ENCODE data around the gene IRAK2. TPM values are rescaled to one million over a fixed set of nuclear protein-coding genes. Genes with fewer than 3 reads are reported as not detected.

The IRAK2 gene
- total and polyA plus RNA-seq, 2 donors (not counting 3 experiments of a cell fraction or from before 2014, with no cell fraction given): 7.9 to 10.0 TPM

DNA sequence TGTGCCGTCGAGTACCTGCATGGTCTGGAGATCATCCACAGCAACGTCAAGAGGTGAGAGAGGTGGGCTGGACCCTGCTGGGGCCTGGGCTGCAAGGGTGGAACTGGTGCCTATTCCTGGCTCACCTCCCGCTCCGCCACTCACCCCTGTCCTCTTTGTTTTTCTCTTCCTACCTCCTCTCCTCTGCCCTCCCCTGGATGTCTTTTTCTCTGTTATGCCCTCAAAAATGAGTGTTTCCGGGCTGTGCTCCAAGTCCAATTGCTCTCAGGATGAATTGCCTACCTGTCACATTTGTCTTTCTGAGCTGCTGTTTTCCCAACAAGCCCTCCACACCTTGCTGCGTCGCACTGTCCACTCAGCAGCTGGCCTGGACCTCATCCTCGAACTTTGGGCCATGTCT, 55.0 kb downstream of the IRAK2 start:
- ChIA-PET POLR2A (no interaction called here), CTCF (interaction anchor here (0.9 to 1.4 kb wide), 3 partner anchors 14 to 27 kb away, joined by 3 to 4 read pairs (median 3); no protein-coding TSS in a partner anchor)
- H3K4me1 ChIP-seq (ENCODE audit: control insufficient read depth, extremely low read depth, insufficient read depth, low read length): peaks cover 25% of the 10 kb centered on the region
- H3K4me3 ChIP-seq (replicated peaks in 1 of 3; ENCODE audit: insufficient read depth in 1 of 3, low read depth in 1 of 3, low read length in 3 of 3): no peak overlapping the region
- intact Hi-C loops (cut with micrococcal nuclease) (loop anchor here (1.0 kb wide), 1 partner anchor 30 kb away; no protein-coding TSS in a partner anchor), dilution Hi-C loops (cut with MboI; ENCODE audit: extremely low pct_ligation_motif_present, low sequenced_read_pairs) (no loop called here)
- FAIRE-seq: no peak
- H3K27me3 ChIP-seq (ENCODE audit: control insufficient read depth in 2 of 2, insufficient read depth in 2 of 2, low read length in 2 of 2): no peaks in the 10 kb centered on the region
- no TSS peak for BruUV-seq (replicated peaks)
- H3K9me1 ChIP-seq (replicated peaks; ENCODE audit: control insufficient read depth, extremely low read depth, insufficient read depth, low read length): no peaks in the 10 kb centered on the region
- H3K9me3 ChIP-seq (replicated peaks; ENCODE audit: control insufficient read depth, insufficient read depth, low read length): no peaks in the 10 kb centered on the region
- no peak overlapping the region for H2AFZ ChIP-seq (ENCODE audit: low read depth, low read length)
- DNase-seq (ENCODE audit: low read depth, low spot score): no peak
- no peaks in the 10 kb centered on the region for H3K36me3 ChIP-seq (ENCODE audit: control insufficient read depth in 2 of 2, extremely low read depth in 1 of 2, insufficient read depth in 2 of 2, low read length in 2 of 2)
- H4K20me1 ChIP-seq (replicated peaks; ENCODE audit: control insufficient read depth, extremely low read depth, insufficient read depth, low read length): no peaks in the 10 kb centered on the region
- no peak overlapping the region for H3K4me2 ChIP-seq (ENCODE audit: insufficient read depth, low read length)
- no peak overlapping the region for H3K9ac ChIP-seq (replicated peaks; ENCODE audit: extremely low read depth, insufficient read depth, low read length)
- no peaks in the 10 kb centered on the region for H3K79me2 ChIP-seq (ENCODE audit: control insufficient read depth, insufficient read depth, low read length)
- TF ChIP-seq POLR2A (IDR thresholded peaks at IDR 0.05; ENCODE audit: low read depth, low read length) (no peak), JUN (IDR thresholded peaks at IDR 0.05; ENCODE audit: borderline replicate concordance, insufficient read depth, insufficient read length, low read depth) (no peak), POLR2AphosphoS5 (IDR thresholded peaks at IDR 0.05; ENCODE audit: insufficient read depth, low read depth, low read length) (no peak), EZH2 (IDR thresholded peaks at IDR 0.05; ENCODE audit: borderline replicate concordance, low read depth, low read length, severe bottlenecking) (no peak), GATA2 (IDR thresholded peaks at IDR 0.05; ENCODE audit: insufficient read depth, insufficient read length, low read depth, low read length) (no peak), FOS (IDR thresholded peaks at IDR 0.05; ENCODE audit: borderline replicate concordance, insufficient read depth, low read length) (no peak), MYC (IDR thresholded peaks at IDR 0.05; ENCODE audit: low read depth, low read length) (no peak)
- TF ChIP-seq, protein P1, sequence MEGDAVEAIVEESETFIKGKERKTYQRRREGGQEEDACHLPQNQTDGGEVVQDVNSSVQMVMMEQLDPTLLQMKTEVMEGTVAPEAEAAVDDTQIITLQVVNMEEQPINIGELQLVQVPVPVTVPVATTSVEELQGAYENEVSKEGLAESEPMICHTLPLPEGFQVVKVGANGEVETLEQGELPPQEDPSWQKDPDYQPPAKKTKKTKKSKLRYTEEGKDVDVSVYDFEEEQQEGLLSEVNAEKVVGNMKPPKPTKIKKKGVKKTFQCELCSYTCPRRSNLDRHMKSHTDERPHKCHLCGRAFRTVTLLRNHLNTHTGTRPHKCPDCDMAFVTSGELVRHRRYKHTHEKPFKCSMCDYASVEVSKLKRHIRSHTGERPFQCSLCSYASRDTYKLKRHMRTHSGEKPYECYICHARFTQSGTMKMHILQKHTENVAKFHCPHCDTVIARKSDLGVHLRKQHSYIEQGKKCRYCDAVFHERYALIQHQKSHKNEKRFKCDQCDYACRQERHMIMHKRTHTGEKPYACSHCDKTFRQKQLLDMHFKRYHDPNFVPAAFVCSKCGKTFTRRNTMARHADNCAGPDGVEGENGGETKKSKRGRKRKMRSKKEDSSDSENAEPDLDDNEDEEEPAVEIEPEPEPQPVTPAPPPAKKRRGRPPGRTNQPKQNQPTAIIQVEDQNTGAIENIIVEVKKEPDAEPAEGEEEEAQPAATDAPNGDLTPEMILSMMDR (IDR thresholded peaks at IDR 0.05; ENCODE audit: extremely low read depth in 1 of 2, insufficient read depth in 1 of 2, low read depth in 1 of 2, low read length in 2 of 2): no peak
- TF ChIP-seq, protein P2, sequence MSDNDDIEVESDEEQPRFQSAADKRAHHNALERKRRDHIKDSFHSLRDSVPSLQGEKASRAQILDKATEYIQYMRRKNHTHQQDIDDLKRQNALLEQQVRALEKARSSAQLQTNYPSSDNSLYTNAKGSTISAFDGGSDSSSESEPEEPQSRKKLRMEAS (IDR thresholded peaks at IDR 0.05; ENCODE audit: insufficient read depth, insufficient read length): no peak
- H3K27ac ChIP-seq (ENCODE audit: insufficient read depth, low read depth, low read length): no peak overlapping the region
